ENCODE data around the gene SLC2A4. TPM values are rescaled to one million over a fixed set of nuclear protein-coding genes. Genes with fewer than 3 reads are reported as not detected.

SLC2A4 gene
- total and polyA plus RNA-seq, 2 experiments from 2014 or later = 6.3 to 13.6 TPM

DNA sequence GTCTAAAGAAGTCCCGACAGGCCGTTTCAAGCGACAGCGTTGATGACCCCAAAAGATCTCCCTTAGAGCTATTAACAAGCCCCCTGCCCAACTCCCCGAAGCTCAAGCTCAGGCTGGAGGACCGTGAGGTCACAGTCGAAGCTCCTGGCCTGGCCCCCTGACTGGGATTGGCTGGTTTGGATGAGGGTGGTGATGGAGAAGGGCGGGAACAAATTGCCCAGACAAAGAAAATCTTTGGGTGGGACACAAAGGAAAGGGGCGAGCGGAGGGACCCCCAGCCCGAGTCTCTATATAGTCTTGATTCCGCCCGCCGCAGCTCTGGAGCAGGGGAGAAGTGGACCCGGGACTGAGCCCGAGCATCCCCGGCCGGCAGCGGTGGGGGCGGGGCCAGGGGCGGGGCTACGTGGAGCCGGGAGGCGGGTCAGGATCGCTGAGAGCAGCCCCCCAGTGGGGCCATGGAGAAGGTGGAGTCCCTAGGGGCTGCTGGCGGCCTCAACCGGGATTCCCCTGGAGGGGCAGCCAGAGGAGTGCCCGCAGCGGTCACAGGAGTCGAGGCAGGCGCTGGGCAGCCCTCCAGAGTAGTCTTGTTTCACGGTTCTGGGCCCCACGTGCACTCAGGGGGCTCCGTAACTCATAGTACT lies 48.6 kb downstream of the SLC2A4 start:
- peaks cover 10% of the 10 kb centered on the region for H3K4me1 ChIP-seq (ENCODE audit: insufficient read depth)
- ATAC-seq (peak; percentile 80), DNase-seq (ENCODE audit: low spot score) (peak; percentile 92)
- H3K36me3 ChIP-seq (ENCODE audit: insufficient read depth) = no peaks in the 10 kb centered on the region
- H3K9me2 ChIP-seq (ENCODE audit: insufficient read depth) = no peaks in the 10 kb centered on the region
- peaks cover 9% of the 10 kb centered on the region for H3K27me3 Mint-ChIP-seq (ENCODE audit: insufficient read depth, low read depth, poor library complexity)
- no peaks in the 10 kb centered on the region for H4K20me1 ChIP-seq (replicated peaks; ENCODE audit: insufficient read depth)
- peaks cover 19% of the 10 kb centered on the region; the same call in 1 of the 2 replicates for H3F3A ChIP-seq (replicated peaks; ENCODE audit: low read depth)
- H3K4me3 Mint-ChIP-seq = peak overlapping the region; percentile 99
- H3K27ac Mint-ChIP-seq = peak overlapping the region; percentile 97
- H3K4me2 ChIP-seq = peak overlapping the region; percentile 95
- no peaks in the 10 kb centered on the region for H3K9me3 Mint-ChIP-seq
- peak; percentile 58 for TF ChIP-seq POLR2AphosphoS5 (IDR thresholded peaks at IDR 0.05; ENCODE audit: low read depth)
- TF ChIP-seq CREB1 (CRISPR knock-in tag; IDR thresholded peaks at IDR 0.05; ENCODE audit: low read depth) = peak; percentile 40; the same call in 1 of the 2 replicates
- no peak for TF ChIP-seq JUNB (IDR thresholded peaks at IDR 0.05; ENCODE audit: unreplicated experiment)
- H2AFZ ChIP-seq = peak overlapping the region; percentile 33
- H3K27me3 ChIP-seq (ENCODE audit: insufficient read depth) = no peaks in the 10 kb centered on the region
- peaks cover 22% of the 10 kb centered on the region for H3K4me1 Mint-ChIP-seq
- peak overlapping the region; percentile 93 for H3K27ac ChIP-seq (ENCODE audit: low read depth)
- peaks cover 14% of the 10 kb centered on the region for H3K79me2 ChIP-seq (replicated peaks; ENCODE audit: insufficient read depth)
- peaks cover 17% of the 10 kb centered on the region for H3K36me3 Mint-ChIP-seq (ENCODE audit: low read depth)
- peak overlapping the region; percentile 70 for H3K4me3 ChIP-seq

- H2AFZ ChIP-seq = peak overlapping the region; percentile 33; the same call in 1 of the 2 replicates
- ATAC-seq = no peak
- TF ChIP-seq, protein P1, sequence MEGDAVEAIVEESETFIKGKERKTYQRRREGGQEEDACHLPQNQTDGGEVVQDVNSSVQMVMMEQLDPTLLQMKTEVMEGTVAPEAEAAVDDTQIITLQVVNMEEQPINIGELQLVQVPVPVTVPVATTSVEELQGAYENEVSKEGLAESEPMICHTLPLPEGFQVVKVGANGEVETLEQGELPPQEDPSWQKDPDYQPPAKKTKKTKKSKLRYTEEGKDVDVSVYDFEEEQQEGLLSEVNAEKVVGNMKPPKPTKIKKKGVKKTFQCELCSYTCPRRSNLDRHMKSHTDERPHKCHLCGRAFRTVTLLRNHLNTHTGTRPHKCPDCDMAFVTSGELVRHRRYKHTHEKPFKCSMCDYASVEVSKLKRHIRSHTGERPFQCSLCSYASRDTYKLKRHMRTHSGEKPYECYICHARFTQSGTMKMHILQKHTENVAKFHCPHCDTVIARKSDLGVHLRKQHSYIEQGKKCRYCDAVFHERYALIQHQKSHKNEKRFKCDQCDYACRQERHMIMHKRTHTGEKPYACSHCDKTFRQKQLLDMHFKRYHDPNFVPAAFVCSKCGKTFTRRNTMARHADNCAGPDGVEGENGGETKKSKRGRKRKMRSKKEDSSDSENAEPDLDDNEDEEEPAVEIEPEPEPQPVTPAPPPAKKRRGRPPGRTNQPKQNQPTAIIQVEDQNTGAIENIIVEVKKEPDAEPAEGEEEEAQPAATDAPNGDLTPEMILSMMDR (conservative IDR thresholded peaks at IDR 0.05; ENCODE audit: low read depth in 2 of 2) = no peak
- TF ChIP-seq EZH2phosphoT487 (IDR thresholded peaks at IDR 0.05; ENCODE audit: unreplicated experiment) = no peak
- no peak for TF ChIP-seq NANOG (IDR thresholded peaks at IDR 0.05; ENCODE audit: borderline replicate concordance)
- no peak for TF ChIP-seq CREB1 (CRISPR knock-in tag; IDR thresholded peaks at IDR 0.05; ENCODE audit: low read depth)
- no peak for TF ChIP-seq ZNF114 (CRISPR knock-in tag; IDR thresholded peaks at IDR 0.05)
- TF ChIP-seq, protein P2, sequence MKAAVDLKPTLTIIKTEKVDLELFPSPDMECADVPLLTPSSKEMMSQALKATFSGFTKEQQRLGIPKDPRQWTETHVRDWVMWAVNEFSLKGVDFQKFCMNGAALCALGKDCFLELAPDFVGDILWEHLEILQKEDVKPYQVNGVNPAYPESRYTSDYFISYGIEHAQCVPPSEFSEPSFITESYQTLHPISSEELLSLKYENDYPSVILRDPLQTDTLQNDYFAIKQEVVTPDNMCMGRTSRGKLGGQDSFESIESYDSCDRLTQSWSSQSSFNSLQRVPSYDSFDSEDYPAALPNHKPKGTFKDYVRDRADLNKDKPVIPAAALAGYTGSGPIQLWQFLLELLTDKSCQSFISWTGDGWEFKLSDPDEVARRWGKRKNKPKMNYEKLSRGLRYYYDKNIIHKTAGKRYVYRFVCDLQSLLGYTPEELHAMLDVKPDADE (IDR thresholded peaks at IDR 0.05) = no peak
- TF ChIP-seq, protein P3, sequence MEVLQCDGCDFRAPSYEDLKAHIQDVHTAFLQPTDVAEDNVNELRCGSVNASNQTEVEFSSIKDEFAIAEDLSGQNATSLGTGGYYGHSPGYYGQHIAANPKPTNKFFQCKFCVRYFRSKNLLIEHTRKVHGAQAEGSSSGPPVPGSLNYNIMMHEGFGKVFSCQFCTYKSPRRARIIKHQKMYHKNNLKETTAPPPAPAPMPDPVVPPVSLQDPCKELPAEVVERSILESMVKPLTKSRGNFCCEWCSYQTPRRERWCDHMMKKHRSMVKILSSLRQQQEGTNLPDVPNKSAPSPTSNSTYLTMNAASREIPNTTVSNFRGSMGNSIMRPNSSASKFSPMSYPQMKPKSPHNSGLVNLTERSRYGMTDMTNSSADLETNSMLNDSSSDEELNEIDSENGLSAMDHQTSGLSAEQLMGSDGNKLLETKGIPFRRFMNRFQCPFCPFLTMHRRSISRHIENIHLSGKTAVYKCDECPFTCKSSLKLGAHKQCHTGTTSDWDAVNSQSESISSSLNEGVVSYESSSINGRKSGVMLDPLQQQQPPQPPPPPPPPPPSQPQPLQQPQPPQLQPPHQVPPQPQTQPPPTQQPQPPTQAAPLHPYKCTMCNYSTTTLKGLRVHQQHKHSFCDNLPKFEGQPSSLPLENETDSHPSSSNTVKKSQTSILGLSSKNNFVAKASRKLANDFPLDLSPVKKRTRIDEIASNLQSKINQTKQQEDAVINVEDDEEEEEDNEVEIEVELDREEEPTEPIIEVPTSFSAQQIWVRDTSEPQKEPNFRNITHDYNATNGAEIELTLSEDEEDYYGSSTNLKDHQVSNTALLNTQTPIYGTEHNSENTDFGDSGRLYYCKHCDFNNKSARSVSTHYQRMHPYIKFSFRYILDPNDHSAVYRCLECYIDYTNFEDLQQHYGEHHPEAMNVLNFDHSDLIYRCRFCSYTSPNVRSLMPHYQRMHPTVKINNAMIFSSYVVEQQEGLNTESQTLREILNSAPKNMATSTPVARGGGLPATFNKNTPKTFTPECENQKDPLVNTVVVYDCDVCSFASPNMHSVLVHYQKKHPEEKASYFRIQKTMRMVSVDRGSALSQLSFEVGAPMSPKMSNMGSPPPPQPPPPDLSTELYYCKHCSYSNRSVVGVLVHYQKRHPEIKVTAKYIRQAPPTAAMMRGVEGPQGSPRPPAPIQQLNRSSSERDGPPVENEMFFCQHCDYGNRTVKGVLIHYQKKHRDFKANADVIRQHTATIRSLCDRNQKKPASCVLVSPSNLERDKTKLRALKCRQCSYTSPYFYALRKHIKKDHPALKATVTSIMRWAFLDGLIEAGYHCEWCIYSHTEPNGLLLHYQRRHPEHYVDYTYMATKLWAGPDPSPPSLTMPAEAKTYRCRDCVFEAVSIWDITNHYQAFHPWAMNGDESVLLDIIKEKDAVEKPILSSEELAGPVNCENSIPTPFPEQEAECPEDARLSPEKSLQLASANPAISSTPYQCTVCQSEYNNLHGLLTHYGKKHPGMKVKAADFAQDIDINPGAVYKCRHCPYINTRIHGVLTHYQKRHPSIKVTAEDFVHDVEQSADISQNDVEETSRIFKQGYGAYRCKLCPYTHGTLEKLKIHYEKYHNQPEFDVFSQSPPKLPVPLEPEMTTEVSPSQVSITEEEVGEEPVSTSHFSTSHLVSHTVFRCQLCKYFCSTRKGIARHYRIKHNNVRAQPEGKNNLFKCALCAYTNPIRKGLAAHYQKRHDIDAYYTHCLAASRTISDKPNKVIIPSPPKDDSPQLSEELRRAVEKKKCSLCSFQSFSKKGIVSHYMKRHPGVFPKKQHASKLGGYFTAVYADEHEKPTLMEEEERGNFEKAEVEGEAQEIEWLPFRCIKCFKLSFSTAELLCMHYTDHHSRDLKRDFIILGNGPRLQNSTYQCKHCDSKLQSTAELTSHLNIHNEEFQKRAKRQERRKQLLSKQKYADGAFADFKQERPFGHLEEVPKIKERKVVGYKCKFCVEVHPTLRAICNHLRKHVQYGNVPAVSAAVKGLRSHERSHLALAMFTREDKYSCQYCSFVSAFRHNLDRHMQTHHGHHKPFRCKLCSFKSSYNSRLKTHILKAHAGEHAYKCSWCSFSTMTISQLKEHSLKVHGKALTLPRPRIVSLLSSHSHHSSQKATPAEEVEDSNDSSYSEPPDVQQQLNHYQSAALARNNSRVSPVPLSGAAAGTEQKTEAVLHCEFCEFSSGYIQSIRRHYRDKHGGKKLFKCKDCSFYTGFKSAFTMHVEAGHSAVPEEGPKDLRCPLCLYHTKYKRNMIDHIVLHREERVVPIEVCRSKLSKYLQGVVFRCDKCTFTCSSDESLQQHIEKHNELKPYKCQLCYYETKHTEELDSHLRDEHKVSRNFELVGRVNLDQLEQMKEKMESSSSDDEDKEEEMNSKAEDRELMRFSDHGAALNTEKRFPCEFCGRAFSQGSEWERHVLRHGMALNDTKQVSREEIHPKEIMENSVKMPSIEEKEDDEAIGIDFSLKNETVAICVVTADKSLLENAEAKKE (CRISPR knock-in tag; IDR thresholded peaks at IDR 0.05) = no peak
- no peak for TF ChIP-seq POLR2AphosphoS5 (IDR thresholded peaks at IDR 0.05; ENCODE audit: low read depth)
- TF ChIP-seq STAT1 (IDR thresholded peaks at IDR 0.05; ENCODE audit: unreplicated experiment) = no peak
- no peak for TF ChIP-seq JUNB (IDR thresholded peaks at IDR 0.05; ENCODE audit: unreplicated experiment)
- TF ChIP-seq EZH2 (IDR thresholded peaks at IDR 0.05; ENCODE audit: low read depth, unreplicated experiment) = no peak
These were observed 49.1 kb downstream of the SLC2A4 start for GRCh38 chr17:7330638-7331015.

More at GRCh38 chr17:7330638-7331015, 49.1 kb downstream of the SLC2A4 start:
- peaks cover 12% of the 10 kb centered on the region; the same call in 2 of the 3 replicates for H3K36me3 Mint-ChIP-seq (ENCODE audit: low read depth)
- H3K27ac Mint-ChIP-seq = peak overlapping the region; percentile 78
- Histone ChIP-seq H4K20me1 (replicated peaks; ENCODE audit: insufficient read depth) (no peaks in the 10 kb centered on the region), H3F3A (replicated peaks; ENCODE audit: low read depth) (peaks cover 19% of the 10 kb centered on the region; the same call in 1 of the 2 replicates), H3K4me3 (peak overlapping the region; percentile 70), H3K27me3 (ENCODE audit: insufficient read depth) (no peaks in the 10 kb centered on the region), H3K79me2 (replicated peaks; ENCODE audit: insufficient read depth) (peaks cover 14% of the 10 kb centered on the region), H3K4me1 (ENCODE audit: insufficient read depth) (peaks cover 10% of the 10 kb centered on the region), H3K4me2 (peak overlapping the region; percentile 95), H3K36me3 (ENCODE audit: insufficient read depth) (no peaks in the 10 kb centered on the region), H3K27ac (ENCODE audit: low read depth) (peak overlapping the region; percentile 93), H3K9me2 (ENCODE audit: insufficient read depth) (no peaks in the 10 kb centered on the region)
- H3K27me3 Mint-ChIP-seq (ENCODE audit: insufficient read depth, low read depth, poor library complexity) = peaks cover 9% of the 10 kb centered on the region
- DNase-seq (ENCODE audit: low spot score) = no peak
- H3K9me3 Mint-ChIP-seq = no peaks in the 10 kb centered on the region
- peaks cover 27% of the 10 kb centered on the region for H3K4me1 Mint-ChIP-seq
- H3K4me3 Mint-ChIP-seq = peak overlapping the region; percentile 99

All from GM23338 (cell line).